Left forelimb (tissue), 1 donor: Measurements from ENCODE around the gene MFSD6.
"Not testable (repeated sequence)": the region's sequence is repeated elsewhere in the genome, so short reads cannot be mapped to it uniquely, and the experiment has no call there.

Experiments used
- DNase-seq: peaks from one replicate; pipeline ENCODE4 v3.0.0-alpha.2; 2018; ENCODE audit warnings: low spot score

The MFSD6 gene

GRCh38 chr2:190501702-190502407 is 93.7 kb downstream of the MFSD6 start:
- no peak for DNase-seq

- no peak for DNase-seq
These were observed 94.9 kb downstream of the MFSD6 start for GRCh38 chr2:190503088-190503487.

GRCh38 chr2:190504912-190505311 is 96.8 kb downstream of the MFSD6 start:
- no peak for DNase-seq

- no peak for DNase-seq
These were observed 97.5 kb downstream of the MFSD6 start for GRCh38 chr2:190505696-190506095.

- no peak for DNase-seq
These were observed 98.5 kb downstream of the MFSD6 start for GRCh38 chr2:190506666-190507065.

- no peak for DNase-seq
These were observed 99.0 kb downstream of the MFSD6 start for GRCh38 chr2:190507135-190507534.

- DNase-seq, result not testable (repeated sequence)
These were observed 101.7 kb downstream of the MFSD6 start for GRCh38 chr2:190509895-190510294.

- no peak for DNase-seq
These were observed 102.9 kb downstream of the MFSD6 start for GRCh38 chr2:190511104-190511503.

- DNase-seq, result no peak
These were observed 104.5 kb downstream of the MFSD6 start for GRCh38 chr2:190512539-190513095.

- DNase-seq, result no peak
These were observed 105.7 kb downstream of the MFSD6 start for GRCh38 chr2:190513877-190514276.

- DNase-seq, result no peak
These were observed 106.5 kb downstream of the MFSD6 start for GRCh38 chr2:190514676-190515075.

GRCh38 chr2:190515687-190516086 is 107.5 kb downstream of the MFSD6 start:
- DNase-seq, result no peak

- no peak for DNase-seq
These were observed 109.3 kb downstream of the MFSD6 start for GRCh38 chr2:190517468-190517867.

- DNase-seq, result no peak
These were observed 112.0 kb downstream of the MFSD6 start for GRCh38 chr2:190519975-190520767.

GRCh38 chr2:190524928-190525327 is 116.8 kb downstream of the MFSD6 start:
- no peak for DNase-seq

GRCh38 chr2:190526105-190526750 is 118.1 kb downstream of the MFSD6 start:
- DNase-seq, result no peak

GRCh38 chr2:190527214-190527613 is 119.1 kb downstream of the MFSD6 start:
- no peak for DNase-seq

- DNase-seq, result no peak
These were observed 119.8 kb downstream of the MFSD6 start for GRCh38 chr2:190527918-190528317.

- DNase-seq, result no peak
These were observed 120.4 kb downstream of the MFSD6 start for GRCh38 chr2:190528521-190529001.

- no peak for DNase-seq
These were observed 121.5 kb downstream of the MFSD6 start for GRCh38 chr2:190529486-190530247.

GRCh38 chr2:190530248-190530900 is 122.2 kb downstream of the MFSD6 start:
- DNase-seq, result no peak
